ENCODE results near the gene JAK1.

DNA sequence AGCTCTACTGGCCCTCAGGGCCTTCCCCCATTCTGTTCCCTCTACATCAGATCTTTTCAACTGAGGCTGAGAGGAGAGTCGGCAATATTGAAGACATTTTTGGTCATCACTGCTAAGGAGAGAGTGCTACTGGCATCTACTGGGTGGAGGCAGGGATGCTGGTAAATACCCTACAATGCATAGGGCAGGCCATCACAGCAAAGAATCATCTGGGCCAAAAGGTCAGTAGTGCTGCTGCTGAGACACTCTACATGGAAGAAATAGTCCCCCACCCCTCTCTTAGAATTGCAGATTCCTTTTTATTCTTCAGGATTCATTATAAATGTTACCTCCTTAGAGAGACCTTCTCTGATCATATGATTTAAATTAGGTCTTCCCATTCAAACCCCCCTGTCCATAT is 94.3 kb downstream of the JAK1 start:
- TF ChIP-seq, protein P1, sequence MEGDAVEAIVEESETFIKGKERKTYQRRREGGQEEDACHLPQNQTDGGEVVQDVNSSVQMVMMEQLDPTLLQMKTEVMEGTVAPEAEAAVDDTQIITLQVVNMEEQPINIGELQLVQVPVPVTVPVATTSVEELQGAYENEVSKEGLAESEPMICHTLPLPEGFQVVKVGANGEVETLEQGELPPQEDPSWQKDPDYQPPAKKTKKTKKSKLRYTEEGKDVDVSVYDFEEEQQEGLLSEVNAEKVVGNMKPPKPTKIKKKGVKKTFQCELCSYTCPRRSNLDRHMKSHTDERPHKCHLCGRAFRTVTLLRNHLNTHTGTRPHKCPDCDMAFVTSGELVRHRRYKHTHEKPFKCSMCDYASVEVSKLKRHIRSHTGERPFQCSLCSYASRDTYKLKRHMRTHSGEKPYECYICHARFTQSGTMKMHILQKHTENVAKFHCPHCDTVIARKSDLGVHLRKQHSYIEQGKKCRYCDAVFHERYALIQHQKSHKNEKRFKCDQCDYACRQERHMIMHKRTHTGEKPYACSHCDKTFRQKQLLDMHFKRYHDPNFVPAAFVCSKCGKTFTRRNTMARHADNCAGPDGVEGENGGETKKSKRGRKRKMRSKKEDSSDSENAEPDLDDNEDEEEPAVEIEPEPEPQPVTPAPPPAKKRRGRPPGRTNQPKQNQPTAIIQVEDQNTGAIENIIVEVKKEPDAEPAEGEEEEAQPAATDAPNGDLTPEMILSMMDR (IDR thresholded peaks at IDR 0.05; ENCODE audit: low read length) = no peak
- no peak for TF ChIP-seq EZH2 (optimal IDR thresholded peaks at IDR 0.05; ENCODE audit: low read depth, low read length)

Measured in MM.1S (cell line).